ENCODE data around the gene MRPS25.

- no peak for TF ChIP-seq ZNF274 (IDR thresholded peaks at IDR 0.05; ENCODE audit: low read depth, low read length)
- TF ChIP-seq SUZ12 (IDR thresholded peaks at IDR 0.05; ENCODE audit: extremely low read depth, insufficient read depth, insufficient read length), result no peak
These were observed 55.9 kb downstream of the MRPS25 start for GRCh38 chr3:15009167-15009566.
